ENCODE results near the gene CYP24A1.

CYP24A1 gene

GRCh38 chr20:54156981-54157835, 16.6 kb downstream of the CYP24A1 start:
- no peaks in the 10 kb centered on the region for H3K9me3 ChIP-seq (replicated peaks in 1 of 11)
- no peak overlapping the region for H3K9ac ChIP-seq
- TF ChIP-seq Cebpa-rat (IDR thresholded peaks at IDR 0.05), result no peak
- no peaks in the 10 kb centered on the region for H3K4me1 ChIP-seq
- no peak overlapping the region for H3K27ac ChIP-seq
- no peak overlapping the region for H3K4me3 ChIP-seq
- H3K4me2 ChIP-seq, result no peak overlapping the region
- no peaks in the 10 kb centered on the region for H4K20me1 ChIP-seq
- no peaks in the 10 kb centered on the region for H3K36me3 ChIP-seq
- H3K27me3 ChIP-seq, result no peaks in the 10 kb centered on the region

- H3K27me3 ChIP-seq, result no peaks in the 10 kb centered on the region
- H3K27ac ChIP-seq, result no peak overlapping the region
- H4K20me1 ChIP-seq, result no peaks in the 10 kb centered on the region
- H3K36me3 ChIP-seq, result no peaks in the 10 kb centered on the region
- no peak overlapping the region for H3K4me2 ChIP-seq
- no peak overlapping the region for H3K4me3 ChIP-seq
- no peaks in the 10 kb centered on the region for H3K9me3 ChIP-seq (replicated peaks in 1 of 11)
- no peak overlapping the region for H3K9ac ChIP-seq
- TF ChIP-seq Cebpa-rat (IDR thresholded peaks at IDR 0.05), result no peak
- H3K4me1 ChIP-seq, result no peaks in the 10 kb centered on the region
Observed at GRCh38 chr20:54156522-54156921, 17.3 kb downstream of the CYP24A1 start.

- H3K9me3 ChIP-seq (replicated peaks in 1 of 11), result no peaks in the 10 kb centered on the region
- no peaks in the 10 kb centered on the region for H3K36me3 ChIP-seq
- H3K9ac ChIP-seq, result no peak overlapping the region
- no peak overlapping the region for H3K4me2 ChIP-seq
- no peak for TF ChIP-seq Cebpa-rat (IDR thresholded peaks at IDR 0.05)
- no peaks in the 10 kb centered on the region; a peak in 1 of 20 replicates for H3K4me1 ChIP-seq
- no peaks in the 10 kb centered on the region for H3K27me3 ChIP-seq
- no peaks in the 10 kb centered on the region for H4K20me1 ChIP-seq
- no peak overlapping the region for H3K4me3 ChIP-seq
- no peak overlapping the region for H3K27ac ChIP-seq
Observed at GRCh38 chr20:54155736-54156317, 18.0 kb downstream of the CYP24A1 start.

DNA sequence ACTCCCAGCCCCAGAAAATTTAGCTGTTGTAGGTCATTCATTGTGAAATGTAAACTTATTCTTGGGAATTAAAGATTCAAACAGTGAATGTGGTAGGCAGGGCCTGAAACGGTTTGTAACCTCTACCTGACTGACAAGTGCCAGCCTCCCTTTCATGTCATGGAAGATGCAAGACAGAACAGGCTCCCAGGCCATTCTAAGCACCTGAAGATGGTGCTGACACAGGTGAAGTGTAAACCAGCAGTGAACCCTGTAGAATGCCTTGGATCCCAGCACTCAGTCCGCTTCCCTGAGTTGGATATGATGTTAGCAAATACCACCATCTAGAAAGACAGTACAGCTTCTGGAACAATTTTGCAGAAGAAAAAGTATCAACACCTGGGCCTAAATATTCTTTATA, 19.3 kb downstream of the CYP24A1 start:
- H3K9me3 ChIP-seq (replicated peaks in 1 of 11), result no peaks in the 10 kb centered on the region
- H4K20me1 ChIP-seq, result no peaks in the 10 kb centered on the region
- TF ChIP-seq Cebpa-rat (IDR thresholded peaks at IDR 0.05), result no peak
- no peak overlapping the region for H3K9ac ChIP-seq
- H3K36me3 ChIP-seq, result no peaks in the 10 kb centered on the region
- no peaks in the 10 kb centered on the region; a peak in 1 of 20 replicates for H3K4me1 ChIP-seq
- no peak overlapping the region for H3K4me3 ChIP-seq
- no peak overlapping the region for H3K27ac ChIP-seq
- H3K27me3 ChIP-seq, result no peaks in the 10 kb centered on the region
- no peak overlapping the region for H3K4me2 ChIP-seq

DNA sequence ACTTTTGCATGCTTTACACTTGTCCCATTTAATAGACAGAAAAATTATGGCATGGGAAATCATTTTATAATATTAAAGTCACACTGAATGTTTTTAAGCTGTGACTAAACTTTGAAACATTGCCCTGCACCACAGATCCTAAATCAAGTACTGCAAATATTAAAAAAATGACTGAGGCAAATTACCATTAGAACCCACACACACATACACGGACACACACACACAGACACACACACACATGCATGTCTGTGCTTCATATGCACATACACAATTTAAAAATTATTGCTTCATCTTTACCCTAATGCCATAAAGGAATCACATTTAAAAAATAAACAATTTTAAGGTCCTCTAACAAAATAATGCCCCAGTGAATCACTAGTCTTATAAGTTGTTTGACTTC, 19.9 kb downstream of the CYP24A1 start:
- Histone ChIP-seq H3K9me3 (replicated peaks in 1 of 11) (no peaks in the 10 kb centered on the region), H3K4me3 (no peak overlapping the region), H3K4me1 (no peaks in the 10 kb centered on the region; a peak in 1 of 20 replicates), H3K36me3 (no peaks in the 10 kb centered on the region), H3K27me3 (no peaks in the 10 kb centered on the region), H3K4me2 (no peak overlapping the region), H3K9ac (no peak overlapping the region), H3K27ac (no peak overlapping the region), H4K20me1 (no peaks in the 10 kb centered on the region)
- TF ChIP-seq Cebpa-rat (IDR thresholded peaks at IDR 0.05), result no peak

GRCh38 chr20:54153041-54153327, 20.8 kb downstream of the CYP24A1 start:
- H3K27ac ChIP-seq, result no peak overlapping the region
- H3K27me3 ChIP-seq, result no peaks in the 10 kb centered on the region
- no peak overlapping the region for H3K4me3 ChIP-seq
- no peaks in the 10 kb centered on the region for H3K36me3 ChIP-seq
- H3K9ac ChIP-seq, result no peak overlapping the region
- no peaks in the 10 kb centered on the region for H4K20me1 ChIP-seq
- H3K4me2 ChIP-seq, result no peak overlapping the region
- no peaks in the 10 kb centered on the region for H3K9me3 ChIP-seq (replicated peaks in 1 of 11)
- TF ChIP-seq Cebpa-rat (IDR thresholded peaks at IDR 0.05), result no peak
- no peaks in the 10 kb centered on the region; a peak in 1 of 20 replicates for H3K4me1 ChIP-seq

GRCh38 chr20:54152227-54153040, 21.4 kb downstream of the CYP24A1 start:
- Histone ChIP-seq H3K4me3 (no peak overlapping the region), H4K20me1 (no peaks in the 10 kb centered on the region), H3K27me3 (no peaks in the 10 kb centered on the region), H3K36me3 (no peaks in the 10 kb centered on the region), H3K9me3 (replicated peaks in 1 of 11) (no peaks in the 10 kb centered on the region), H3K4me2 (no peak overlapping the region), H3K27ac (no peak overlapping the region), H3K4me1 (no peaks in the 10 kb centered on the region; a peak in 1 of 20 replicates), H3K9ac (no peak overlapping the region)
- TF ChIP-seq Cebpa-rat (IDR thresholded peaks at IDR 0.05), result no peak

- Histone ChIP-seq H3K4me1 (no peaks in the 10 kb centered on the region; a peak in 1 of 20 replicates), H3K4me2 (no peak overlapping the region)
- no peak for TF ChIP-seq Cebpa-rat (IDR thresholded peaks at IDR 0.05)
Observed at GRCh38 chr20:54151511-54152226, 22.1 kb downstream of the CYP24A1 start.

DNA sequence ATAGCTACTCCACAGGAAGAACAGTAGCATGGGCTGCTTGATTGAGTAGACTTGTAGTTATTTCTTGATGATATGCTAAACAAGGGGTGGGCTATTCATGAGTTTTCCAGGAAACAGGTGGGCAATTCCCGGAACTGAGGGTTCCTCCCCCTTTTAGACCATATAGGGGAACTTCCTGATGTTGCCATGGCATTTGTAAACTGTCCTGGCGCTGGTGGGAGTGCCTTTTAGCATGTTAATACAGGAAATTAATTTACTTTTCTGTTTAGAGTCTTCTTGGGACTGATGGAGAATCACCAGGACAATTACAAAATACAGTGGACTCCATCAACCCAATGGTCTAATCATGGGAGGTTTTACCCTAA, 22.7 kb downstream of the CYP24A1 start:
- Histone ChIP-seq H3K4me2 (no peak overlapping the region), H4K20me1 (no peaks in the 10 kb centered on the region), H3K4me1 (no peaks in the 10 kb centered on the region; a peak in 1 of 20 replicates), H3K27me3 (no peaks in the 10 kb centered on the region), H3K9ac (no peak overlapping the region), H3K4me3 (no peak overlapping the region), H3K36me3 (no peaks in the 10 kb centered on the region), H3K27ac (no peak overlapping the region), H3K9me3 (replicated peaks in 1 of 11) (no peaks in the 10 kb centered on the region)
- no peak for TF ChIP-seq Cebpa-rat (IDR thresholded peaks at IDR 0.05)

More at GRCh38 chr20:54151511-54152226, 22.1 kb downstream of the CYP24A1 start:
- no peak overlapping the region for H3K4me3 ChIP-seq
- no peak overlapping the region for H3K27ac ChIP-seq
- H3K9ac ChIP-seq, result no peak overlapping the region
- no peaks in the 10 kb centered on the region for H4K20me1 ChIP-seq
- H3K27me3 ChIP-seq, result no peaks in the 10 kb centered on the region
- no peaks in the 10 kb centered on the region for H3K36me3 ChIP-seq
- H3K9me3 ChIP-seq (replicated peaks in 1 of 11), result no peaks in the 10 kb centered on the region

Data from BLaER1 treated with 17β-estradiol and CSF1 and Interleukin-3, amounts not matched to agents 10 nM and 100 nM (cell line).